Activated naive CD8-positive, alpha-beta T cell (primary cell): ENCODE data around the gene USP54.

Experiments
- H3K27ac Mint-ChIP-seq: one replicate; pipeline ENCODE4 v1.8.0; 2021; ENCODE audit warnings: mixed read lengths
- H3K27me3 Mint-ChIP-seq: one replicate; pipeline ENCODE4 v1.8.0; 2021; ENCODE audit warnings: mixed read lengths
- H3K36me3 Mint-ChIP-seq: one replicate; pipeline ENCODE4 v1.8.0; 2021; ENCODE audit warnings: mixed read lengths
- H3K4me1 Mint-ChIP-seq: one replicate; pipeline ENCODE4 v1.8.0; 2021; ENCODE audit warnings: low read depth, mixed read lengths
- H3K4me3 Mint-ChIP-seq: one replicate; pipeline ENCODE4 v1.8.0; 2021; ENCODE audit warnings: mild to moderate bottlenecking, mixed read lengths
- H3K9me3 Mint-ChIP-seq: one replicate; pipeline ENCODE4 v1.8.0; 2021; ENCODE audit warnings: low read depth, mixed read lengths

The USP54 gene

GRCh38 chr10:73485320-73485719 lies 105.8 kb downstream of the USP54 start:
- H3K4me1 Mint-ChIP-seq = peaks cover 34% of the 10 kb centered on the region
- H3K27me3 Mint-ChIP-seq = no peaks in the 10 kb centered on the region
- no peak overlapping the region for H3K27ac Mint-ChIP-seq
- H3K9me3 Mint-ChIP-seq = no peaks in the 10 kb centered on the region
- peaks cover 11% of the 10 kb centered on the region for H3K36me3 Mint-ChIP-seq
- no peak overlapping the region for H3K4me3 Mint-ChIP-seq

GRCh38 chr10:73480158-73480557 lies 111.0 kb downstream of the USP54 start:
- peaks cover 27% of the 10 kb centered on the region for H3K4me1 Mint-ChIP-seq
- H3K9me3 Mint-ChIP-seq = no peaks in the 10 kb centered on the region
- no peaks in the 10 kb centered on the region for H3K27me3 Mint-ChIP-seq
- peaks cover 4% of the 10 kb centered on the region for H3K36me3 Mint-ChIP-seq
- H3K4me3 Mint-ChIP-seq = no peak overlapping the region
- no peak overlapping the region for H3K27ac Mint-ChIP-seq

- Mint-ChIP-seq H3K4me3 (peak overlapping the region; percentile 8), H3K36me3 (peaks cover 5% of the 10 kb centered on the region)
Measured at GRCh38 chr10:73478636-73479035, 112.5 kb downstream of the USP54 start.

GRCh38 chr10:73471226-73471625 lies 119.9 kb downstream of the USP54 start:
- no peaks in the 10 kb centered on the region for H3K27me3 Mint-ChIP-seq
- H3K36me3 Mint-ChIP-seq = peaks cover 10% of the 10 kb centered on the region
- no peak overlapping the region for H3K4me3 Mint-ChIP-seq
- no peaks in the 10 kb centered on the region for H3K9me3 Mint-ChIP-seq
- no peak overlapping the region for H3K27ac Mint-ChIP-seq
- H3K4me1 Mint-ChIP-seq = peaks cover 2% of the 10 kb centered on the region

More at GRCh38 chr10:73478636-73479035, 112.5 kb downstream of the USP54 start:
- Mint-ChIP-seq H3K9me3 (no peaks in the 10 kb centered on the region), H3K27ac (peak overlapping the region; percentile 81), H3K27me3 (no peaks in the 10 kb centered on the region), H3K4me1 (peaks cover 24% of the 10 kb centered on the region)

- Mint-ChIP-seq H3K4me3 (no peak overlapping the region), H3K36me3 (peaks cover 5% of the 10 kb centered on the region), H3K4me1 (peaks cover 2% of the 10 kb centered on the region), H3K27me3 (no peaks in the 10 kb centered on the region), H3K27ac (no peak overlapping the region), H3K9me3 (no peaks in the 10 kb centered on the region)
Measured at GRCh38 chr10:73469579-73469978, 121.6 kb downstream of the USP54 start.

- no peaks in the 10 kb centered on the region for H3K27me3 Mint-ChIP-seq
- H3K36me3 Mint-ChIP-seq = peaks cover 10% of the 10 kb centered on the region
- H3K4me3 Mint-ChIP-seq = no peak overlapping the region
- no peak overlapping the region for H3K27ac Mint-ChIP-seq
- H3K9me3 Mint-ChIP-seq = no peaks in the 10 kb centered on the region
- H3K4me1 Mint-ChIP-seq = peaks cover 2% of the 10 kb centered on the region
Measured at GRCh38 chr10:73467206-73467605, 123.9 kb downstream of the USP54 start.

- H3K4me1 Mint-ChIP-seq = peaks cover 2% of the 10 kb centered on the region
- no peak overlapping the region for H3K27ac Mint-ChIP-seq
- no peaks in the 10 kb centered on the region for H3K9me3 Mint-ChIP-seq
- peaks cover 8% of the 10 kb centered on the region for H3K36me3 Mint-ChIP-seq
- no peak overlapping the region for H3K4me3 Mint-ChIP-seq
- H3K27me3 Mint-ChIP-seq = no peaks in the 10 kb centered on the region
Measured at GRCh38 chr10:73465978-73466726, 125.0 kb downstream of the USP54 start.

GRCh38 chr10:73460897-73461296 lies 130.2 kb downstream of the USP54 start:
- Mint-ChIP-seq H3K36me3 (peaks cover 16% of the 10 kb centered on the region), H3K9me3 (no peaks in the 10 kb centered on the region), H3K4me1 (no peaks in the 10 kb centered on the region), H3K27ac (no peak overlapping the region), H3K4me3 (no peak overlapping the region), H3K27me3 (no peaks in the 10 kb centered on the region)

GRCh38 chr10:73459683-73460314 lies 131.3 kb downstream of the USP54 start:
- H3K9me3 Mint-ChIP-seq = no peaks in the 10 kb centered on the region
- peaks cover 18% of the 10 kb centered on the region for H3K36me3 Mint-ChIP-seq
- H3K27ac Mint-ChIP-seq = no peak overlapping the region

GRCh38 chr10:73456187-73456890 lies 134.8 kb downstream of the USP54 start:
- Mint-ChIP-seq H3K4me1 (no peaks in the 10 kb centered on the region), H3K9me3 (no peaks in the 10 kb centered on the region), H3K4me3 (no peak overlapping the region), H3K27ac (peak overlapping the region; percentile 16), H3K36me3 (peaks cover 15% of the 10 kb centered on the region), H3K27me3 (no peaks in the 10 kb centered on the region)

More at GRCh38 chr10:73459683-73460314, 131.3 kb downstream of the USP54 start:
- H3K27me3 Mint-ChIP-seq = no peaks in the 10 kb centered on the region
- no peaks in the 10 kb centered on the region for H3K4me1 Mint-ChIP-seq
- no peak overlapping the region for H3K4me3 Mint-ChIP-seq

GRCh38 chr10:73449113-73449512 lies 142.0 kb downstream of the USP54 start:
- H3K27ac Mint-ChIP-seq = no peak overlapping the region
- no peaks in the 10 kb centered on the region for H3K27me3 Mint-ChIP-seq
- H3K36me3 Mint-ChIP-seq = peaks cover 9% of the 10 kb centered on the region
- H3K4me3 Mint-ChIP-seq = no peak overlapping the region
- no peaks in the 10 kb centered on the region for H3K4me1 Mint-ChIP-seq
- H3K9me3 Mint-ChIP-seq = no peaks in the 10 kb centered on the region

GRCh38 chr10:73448384-73448783 lies 142.8 kb downstream of the USP54 start:
- H3K4me3 Mint-ChIP-seq = no peak overlapping the region
- no peak overlapping the region for H3K27ac Mint-ChIP-seq
- no peaks in the 10 kb centered on the region for H3K4me1 Mint-ChIP-seq
- H3K27me3 Mint-ChIP-seq = no peaks in the 10 kb centered on the region
- H3K36me3 Mint-ChIP-seq = peaks cover 7% of the 10 kb centered on the region
- H3K9me3 Mint-ChIP-seq = no peaks in the 10 kb centered on the region
